Measurements from ENCODE around the gene TXN. TPM values are rescaled to one million over a fixed set of nuclear protein-coding genes. Genes with fewer than 3 reads are reported as not detected.
"Not testable (repeated sequence)": the region's sequence is repeated elsewhere in the genome, so short reads cannot be mapped to it uniquely, and the experiment has no call there.

TXN gene
- total RNA-seq, 1 donor from 2014 or later = 66.0 TPM

DNA sequence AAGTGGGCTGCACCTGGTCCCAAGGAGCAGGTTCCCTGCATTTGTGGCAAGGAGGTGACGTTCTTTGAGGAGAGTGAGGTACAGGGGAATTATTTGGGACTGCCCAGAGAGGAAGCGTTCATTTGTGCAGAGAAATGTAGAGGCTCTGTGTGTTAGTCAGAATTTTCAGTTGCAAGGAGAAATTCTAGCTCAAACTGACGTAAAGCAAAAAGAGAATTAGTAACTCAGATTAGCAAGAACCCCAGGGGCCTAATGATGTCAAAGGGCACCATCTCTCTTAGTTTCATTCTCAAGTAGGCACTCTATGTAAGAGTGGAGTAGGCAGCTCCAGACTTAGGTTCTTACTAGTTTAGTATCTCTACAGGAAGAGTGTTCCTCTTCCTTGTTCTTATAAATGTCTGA lies 2.4 kb upstream of the TXN start:
- no peak for ATAC-seq
- DNase-seq = no peak
- intact Hi-C loops (cut with micrococcal nuclease) = no loop called here

DNA sequence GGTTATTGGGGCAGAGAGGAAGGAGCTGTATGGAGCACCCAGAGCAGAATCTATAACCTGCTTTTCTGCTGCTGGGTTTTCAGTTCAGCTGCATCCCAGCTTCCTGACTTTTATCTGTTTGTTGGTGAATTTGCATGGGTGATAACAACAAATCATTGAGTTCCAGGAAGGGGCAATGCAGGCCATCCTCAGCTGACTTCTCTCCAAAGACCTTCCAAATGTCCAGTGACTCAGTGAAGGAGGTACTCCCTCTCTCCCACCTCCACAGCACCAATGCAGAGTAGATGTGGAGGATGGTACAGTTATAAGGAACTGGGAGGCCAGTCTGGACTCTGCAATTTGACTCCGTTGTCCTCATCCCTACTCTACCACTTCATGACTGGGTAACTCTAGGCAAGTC lies 1.6 kb upstream of the TXN start:
- ATAC-seq (no peak), DNase-seq (no peak)
- intact Hi-C loops (cut with micrococcal nuclease) = no loop called here

DNA sequence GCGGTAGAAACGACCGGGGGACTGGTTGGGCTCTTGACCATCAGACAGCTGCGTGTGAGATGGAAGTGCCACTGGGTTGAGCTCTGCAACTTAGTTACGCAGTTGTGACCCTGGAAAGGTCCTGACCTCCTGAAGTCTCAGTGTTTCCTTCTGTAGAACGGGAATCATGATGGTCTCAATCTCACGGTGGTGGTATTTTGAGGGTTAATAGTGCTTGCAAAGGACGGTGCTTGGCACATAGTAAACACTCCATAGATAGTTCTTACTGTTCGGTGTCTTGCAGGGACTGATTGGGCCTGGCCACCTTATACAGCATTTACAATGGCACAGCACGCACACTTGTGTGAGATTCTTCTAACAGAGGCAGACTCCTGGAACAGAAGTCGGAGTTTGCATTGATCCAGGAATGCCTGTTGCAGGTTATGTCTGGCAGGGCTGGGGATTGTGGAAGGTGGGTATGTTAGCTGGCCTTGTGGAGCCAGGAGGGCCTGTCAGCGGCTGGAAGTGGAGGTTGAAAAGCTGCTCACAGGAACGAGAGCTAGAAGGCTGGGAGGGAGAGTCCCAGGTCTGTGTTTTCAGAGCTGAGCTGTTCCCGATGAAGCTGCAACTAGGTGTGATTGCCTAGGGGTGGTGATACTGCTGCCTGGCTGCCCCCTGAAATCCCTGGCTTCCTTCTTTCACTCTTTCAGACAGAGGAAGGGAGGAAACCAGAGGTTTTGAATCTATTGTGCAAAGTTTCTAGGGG lies 962 bp upstream of the TXN start:
- intact Hi-C loops (cut with micrococcal nuclease) = no loop called here
- peak; percentile 71 for DNase-seq
- peak; percentile 55 for ATAC-seq

DNA sequence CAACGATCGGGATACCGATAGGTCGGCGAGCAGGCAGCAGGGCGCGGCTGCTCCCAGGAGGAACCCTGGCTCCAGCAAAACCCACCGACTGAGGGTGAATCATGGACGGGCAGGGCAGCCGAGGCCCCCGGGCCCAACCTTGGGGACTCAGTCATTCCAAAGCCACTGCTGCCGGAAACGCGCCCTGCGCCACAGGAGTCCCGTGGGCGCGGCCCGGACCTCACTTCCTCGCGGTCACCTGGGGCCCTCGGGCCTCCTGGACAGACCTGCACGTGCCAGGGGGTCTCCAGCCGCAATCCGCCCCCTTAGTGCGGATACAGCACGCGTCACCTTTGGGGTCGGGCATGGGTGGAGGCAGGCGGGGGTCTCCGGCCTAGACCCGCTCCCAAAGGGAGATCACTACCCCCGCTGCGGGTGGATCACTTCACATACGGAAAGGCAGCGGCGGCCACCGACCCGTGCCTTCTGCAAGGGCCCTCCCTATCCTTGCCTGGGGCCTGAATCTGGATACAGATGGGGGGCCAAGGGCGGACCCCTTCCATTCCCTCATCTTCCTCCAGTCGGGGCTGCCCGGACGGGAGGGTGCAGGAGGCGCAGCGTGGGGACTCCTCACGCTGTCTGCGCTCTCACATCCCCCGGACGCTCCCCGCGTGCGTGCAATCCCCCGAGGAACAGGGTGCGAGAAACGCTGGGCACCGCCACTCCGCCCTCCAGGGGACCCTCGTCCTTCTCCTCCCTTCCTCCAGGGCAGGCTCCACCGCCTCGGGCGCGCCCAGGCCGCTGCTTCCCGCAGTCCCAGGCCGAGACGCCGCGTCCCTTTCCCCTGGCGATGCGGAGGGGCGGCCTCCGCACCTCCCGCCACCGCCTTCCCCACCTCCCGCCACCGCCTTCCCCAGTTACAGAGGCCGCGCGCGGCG lies 586 bp downstream of the TXN start:
- peak; percentile 71 for DNase-seq
- ATAC-seq = peak; percentile 41
- intact Hi-C loops (cut with micrococcal nuclease) = no loop called here

DNA sequence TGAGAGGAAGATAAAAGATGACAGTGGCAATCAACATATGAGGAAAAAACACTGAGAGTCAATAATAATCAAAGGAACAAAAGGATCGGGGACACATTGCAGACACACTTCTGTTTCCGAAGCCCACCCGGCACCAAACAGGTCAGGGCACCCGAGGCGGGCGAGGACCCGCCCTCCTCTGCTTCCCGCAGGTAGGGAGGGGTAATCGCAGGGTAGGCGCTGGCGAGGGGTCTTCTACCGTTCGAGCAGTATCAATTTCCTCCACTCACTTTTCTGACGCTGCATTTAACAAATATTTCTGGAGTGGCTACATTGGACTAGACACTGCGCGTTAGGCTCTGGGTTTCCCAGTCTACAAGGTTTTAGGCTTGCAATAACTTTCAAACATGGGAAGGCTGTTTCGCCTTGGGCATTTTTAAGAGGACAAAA lies 1.3 kb downstream of the TXN start:
- ATAC-seq (no peak), DNase-seq (no peak)
- intact Hi-C loops (cut with micrococcal nuclease) = no loop called here

DNA sequence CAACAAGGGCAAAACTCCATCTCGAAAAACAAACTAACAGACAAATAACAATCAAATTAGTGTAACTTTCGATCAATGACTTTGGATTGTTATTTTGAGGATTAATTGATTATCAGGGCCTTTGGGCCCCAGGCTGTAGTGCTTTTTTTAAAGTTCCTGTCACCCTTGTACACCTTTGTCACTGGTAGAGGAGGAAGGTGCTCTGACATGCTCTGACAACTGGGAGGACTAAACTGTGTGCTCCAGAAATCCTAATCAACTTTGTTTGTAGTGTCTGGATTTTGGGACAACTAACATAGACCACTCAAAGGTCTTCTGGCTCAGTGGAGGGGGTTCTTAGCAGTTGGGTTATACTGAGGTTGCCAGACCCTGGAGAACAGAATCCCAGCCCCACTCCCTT lies 1.8 kb downstream of the TXN start:
- intact Hi-C loops (cut with micrococcal nuclease) = no loop called here
- no peak for ATAC-seq
- no peak for DNase-seq

DNA sequence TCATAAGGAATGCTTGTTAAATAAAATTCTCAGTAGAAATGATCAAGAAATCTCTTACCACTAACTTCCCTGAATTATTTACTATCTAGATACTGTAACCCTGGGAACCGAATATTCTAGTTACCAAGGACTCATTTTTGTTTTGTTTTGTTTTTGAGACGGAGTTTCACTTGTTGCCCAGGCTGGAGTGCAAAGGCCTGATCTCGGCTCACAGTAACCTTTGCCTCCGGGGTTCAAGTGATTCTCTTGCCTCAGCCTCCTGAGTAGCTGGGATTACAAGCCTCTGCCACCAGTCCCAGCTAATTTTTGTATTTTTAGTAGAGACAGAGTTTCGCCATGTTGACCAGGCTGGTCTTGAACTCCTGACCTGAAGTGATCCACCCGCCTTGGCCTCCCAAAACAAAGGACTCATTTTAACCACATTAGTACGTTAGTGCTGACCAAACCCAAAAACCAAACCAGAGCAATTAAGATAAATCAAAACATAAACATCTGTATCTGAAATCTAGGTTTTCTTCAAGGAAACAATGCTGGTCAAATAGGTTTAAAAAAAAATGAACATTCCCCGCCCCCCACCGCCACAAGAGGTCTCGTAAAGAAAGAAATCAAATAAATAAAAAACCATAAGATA lies 3.7 kb downstream of the TXN start:
- no peak for ATAC-seq
- intact Hi-C loops (cut with micrococcal nuclease) = no loop called here

DNA sequence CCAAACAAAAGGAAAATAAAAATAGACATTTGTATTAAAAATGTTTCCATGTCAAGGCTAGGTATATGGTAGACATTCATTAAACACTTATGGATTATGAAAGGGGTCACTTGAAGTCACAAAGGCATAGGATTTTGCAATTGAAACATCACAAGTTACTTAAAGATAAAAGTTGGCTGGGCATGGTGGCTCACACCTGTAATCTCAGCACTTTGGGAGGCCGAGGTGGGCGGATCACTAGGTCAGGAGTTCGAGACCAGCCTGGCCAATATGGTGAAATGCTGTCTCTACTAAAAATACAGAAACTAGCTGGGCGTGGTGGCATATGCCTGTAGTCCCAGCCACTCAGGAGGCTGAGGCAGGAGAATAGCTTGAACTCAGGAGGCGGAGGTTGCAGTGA lies 4.5 kb downstream of the TXN start:
- ATAC-seq; intact Hi-C loops (cut with micrococcal nuclease); DNase-seq: not testable (repeated sequence)

More for the DNA sequence above, 3.7 kb downstream of the TXN start:
- DNase-seq = no peak

DNA sequence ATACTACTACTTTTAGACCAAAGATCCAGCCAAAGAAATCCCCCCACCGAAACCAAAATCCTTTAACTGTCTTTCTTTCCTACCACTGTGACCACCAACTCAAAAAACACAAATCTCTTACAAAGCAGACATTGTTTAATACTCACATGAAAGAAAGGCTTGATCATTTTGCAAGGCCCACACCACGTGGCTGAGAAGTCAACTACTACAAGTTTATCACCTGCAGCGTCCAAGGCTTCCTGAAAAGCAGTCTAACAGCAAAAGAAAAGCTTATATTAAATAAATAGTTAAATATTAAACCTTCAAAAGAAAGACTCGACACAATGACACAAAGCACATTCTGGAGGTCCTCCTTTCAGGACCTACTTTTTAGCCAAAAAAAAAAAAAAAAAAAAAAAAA lies 5.1 kb downstream of the TXN start:
- DNase-seq (no peak), ATAC-seq (no peak)
- intact Hi-C loops (cut with micrococcal nuclease) = no loop called here

DNA sequence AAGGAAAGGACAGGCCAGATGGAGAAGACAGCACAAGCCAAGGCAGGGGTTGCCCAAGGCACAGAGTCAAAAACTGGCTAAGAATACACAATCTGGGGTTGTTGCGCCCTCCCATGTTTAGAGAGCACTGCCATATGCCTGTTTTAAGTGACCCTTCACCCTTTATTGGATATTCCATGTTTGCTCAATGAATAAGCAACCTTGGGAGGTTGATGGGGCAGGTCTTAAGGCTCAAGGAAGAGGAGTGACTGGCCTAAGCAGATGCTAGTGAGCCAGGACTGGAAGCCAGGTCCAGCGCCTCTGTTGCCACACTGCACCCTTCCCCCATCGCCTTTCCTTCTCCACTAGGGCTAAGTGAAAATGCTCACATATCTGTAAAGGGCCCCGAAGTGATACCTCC lies 6.7 kb downstream of the TXN start:
- intact Hi-C loops (cut with micrococcal nuclease) = no loop called here
- no peak for ATAC-seq
- no peak for DNase-seq

DNA sequence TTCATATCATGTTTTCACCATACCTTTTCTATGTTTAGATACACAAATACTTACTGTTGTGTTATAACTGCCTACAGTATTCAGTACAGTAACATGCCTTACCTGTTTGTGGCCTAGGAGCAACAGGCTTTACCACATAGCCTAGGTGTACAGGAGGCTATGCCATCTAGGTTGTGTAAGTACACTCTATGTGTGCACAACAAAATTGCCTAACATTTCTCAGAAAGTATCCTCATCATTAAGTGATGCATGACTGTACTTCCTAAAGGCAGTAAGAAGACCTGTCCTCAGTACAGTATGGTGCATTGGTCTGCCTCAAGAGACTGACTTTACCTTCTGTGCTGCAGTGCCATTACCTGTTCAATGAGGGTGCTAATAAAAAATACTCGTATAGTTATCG lies 7.9 kb downstream of the TXN start:
- intact Hi-C loops (cut with micrococcal nuclease) = no loop called here
- ATAC-seq = no peak
- DNase-seq = no peak

DNA sequence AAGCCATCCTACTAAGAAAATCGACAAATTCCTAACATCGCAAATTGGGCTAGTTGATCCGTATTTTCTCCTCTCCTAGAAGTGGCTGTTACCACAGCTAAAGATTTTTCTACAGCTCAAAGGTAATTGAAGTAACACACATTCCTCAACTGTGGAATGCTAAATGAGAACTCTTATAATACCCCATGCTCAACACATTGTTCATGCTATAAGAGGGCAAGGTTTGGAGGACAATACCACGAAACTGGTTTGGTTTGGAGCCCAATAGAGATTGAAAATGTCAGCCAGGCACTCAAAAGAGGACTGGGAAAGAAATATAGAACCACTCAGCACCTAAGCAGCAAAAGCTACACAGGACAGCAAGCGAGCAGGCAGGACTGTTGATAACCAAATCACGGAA lies 10.1 kb downstream of the TXN start:
- no peak for ATAC-seq
- no peak for DNase-seq
- intact Hi-C loops (cut with micrococcal nuclease) = no loop called here

DNA sequence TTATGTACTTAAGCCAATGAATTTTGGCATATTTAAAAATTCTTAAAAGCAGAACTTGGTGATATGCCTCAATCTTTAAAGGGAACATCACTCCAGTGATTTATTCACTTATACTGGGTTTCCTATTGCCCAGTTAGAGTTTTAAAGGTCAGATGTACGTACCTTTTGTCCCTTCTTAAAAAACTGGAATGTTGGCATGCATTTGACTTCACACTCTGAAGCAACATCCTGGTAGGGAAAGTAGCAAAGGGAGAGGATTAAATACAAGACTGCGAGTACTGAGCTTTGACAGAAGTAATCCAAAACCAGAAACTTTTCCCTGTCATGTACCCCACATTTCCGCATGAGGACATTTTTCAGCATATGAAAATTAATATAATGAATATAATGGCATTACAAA lies 11.7 kb downstream of the TXN start:
- intact Hi-C loops (cut with micrococcal nuclease) = no loop called here
- DNase-seq (no peak), ATAC-seq (no peak)

DNA sequence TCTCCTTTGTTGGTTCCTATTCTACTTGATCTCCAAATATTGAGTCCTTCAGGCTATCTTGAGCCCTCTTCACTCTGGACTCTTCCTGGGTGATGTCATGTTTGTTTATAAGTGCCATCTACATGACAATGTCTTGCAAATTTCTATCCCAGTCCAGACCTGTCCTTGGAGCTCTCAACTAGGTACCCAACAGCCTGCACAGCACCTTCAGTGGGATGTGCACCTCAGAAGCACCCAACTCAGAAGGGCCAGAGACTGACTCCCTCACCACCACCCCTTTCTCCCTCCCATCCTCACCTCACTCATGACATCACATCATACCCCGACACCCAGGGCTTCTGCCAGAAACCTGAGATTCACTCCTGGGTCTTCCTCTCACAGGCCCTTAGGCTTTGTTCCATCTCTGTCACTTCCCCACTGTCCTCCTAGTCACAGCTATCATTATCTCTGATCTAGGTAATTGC lies 14.4 kb downstream of the TXN start:
- intact Hi-C loops (cut with micrococcal nuclease) = no loop called here
- DNase-seq (no peak), ATAC-seq (no peak)

DNA sequence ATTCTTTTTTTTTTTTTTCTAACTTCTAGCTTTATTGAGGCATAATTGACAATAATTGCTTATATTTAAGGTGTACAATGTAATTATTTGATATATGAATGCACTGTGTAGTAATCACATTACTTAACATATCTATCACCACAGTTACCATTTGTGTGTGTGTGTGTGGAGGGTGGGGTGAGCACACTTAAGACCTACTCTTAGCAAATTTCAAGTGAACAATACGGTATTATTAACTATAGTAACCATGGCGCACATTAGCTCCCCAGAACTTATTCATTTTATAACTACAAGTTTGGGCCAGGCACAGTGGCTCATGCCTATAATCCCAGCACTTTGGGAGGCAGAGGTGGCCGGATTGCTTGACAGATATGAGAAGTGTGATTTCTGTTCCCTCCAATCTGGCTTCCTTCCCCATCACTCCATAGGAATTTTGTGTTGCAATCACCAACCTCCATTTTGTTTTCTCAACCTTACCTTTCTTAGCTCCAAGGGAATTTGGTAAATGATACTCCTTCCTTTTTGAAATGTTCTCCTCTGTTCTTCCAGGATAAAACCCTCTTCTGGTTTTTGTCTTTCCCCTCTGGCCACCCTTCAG lies 14.9 kb downstream of the TXN start:
- DNase-seq (no peak), ATAC-seq (no peak)
- intact Hi-C loops (cut with micrococcal nuclease) = no loop called here

DNA sequence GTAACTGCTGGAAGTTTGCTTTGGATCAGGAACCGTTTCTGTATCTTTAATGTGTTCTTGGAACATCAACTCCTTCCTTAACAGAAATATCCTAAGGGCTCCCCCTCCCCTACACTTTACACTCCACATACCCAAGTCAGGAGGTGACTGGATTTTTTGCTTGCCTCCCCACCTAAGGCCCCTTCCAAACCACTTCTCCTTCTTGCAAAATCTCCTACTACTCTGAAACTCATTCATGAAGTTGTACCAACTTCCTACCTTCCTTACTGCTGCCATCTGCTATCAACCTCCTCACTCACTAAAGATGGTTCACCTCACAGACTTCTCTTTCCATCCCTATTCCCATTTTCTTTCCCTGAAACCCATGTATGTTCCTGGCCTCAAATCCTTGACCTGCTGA lies 16.1 kb downstream of the TXN start:
- no peak for ATAC-seq
- no peak for DNase-seq
- intact Hi-C loops (cut with micrococcal nuclease) = no loop called here

DNA sequence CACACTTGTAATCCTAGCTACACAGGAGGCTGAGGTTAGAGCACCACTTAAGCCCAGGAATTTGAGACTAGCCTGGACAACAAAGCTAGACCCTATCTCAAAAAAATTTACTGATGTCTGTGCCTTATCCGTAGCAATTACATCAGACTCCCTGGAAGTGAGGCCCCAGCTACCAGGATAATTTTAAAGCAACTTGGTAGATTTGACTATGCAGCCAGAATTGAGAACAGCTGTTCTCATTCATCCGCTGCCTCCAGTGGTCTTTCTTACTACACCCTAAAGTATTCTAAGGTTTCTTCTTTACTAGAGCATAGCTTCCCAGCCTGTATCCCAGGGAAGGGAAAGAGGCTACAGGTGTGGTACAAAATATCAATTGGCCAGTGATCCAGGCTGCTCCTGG lies 28.0 kb downstream of the TXN start:
- DNase-seq = no peak
- intact Hi-C loops (cut with micrococcal nuclease) = no loop called here
- ATAC-seq = no peak

DNA sequence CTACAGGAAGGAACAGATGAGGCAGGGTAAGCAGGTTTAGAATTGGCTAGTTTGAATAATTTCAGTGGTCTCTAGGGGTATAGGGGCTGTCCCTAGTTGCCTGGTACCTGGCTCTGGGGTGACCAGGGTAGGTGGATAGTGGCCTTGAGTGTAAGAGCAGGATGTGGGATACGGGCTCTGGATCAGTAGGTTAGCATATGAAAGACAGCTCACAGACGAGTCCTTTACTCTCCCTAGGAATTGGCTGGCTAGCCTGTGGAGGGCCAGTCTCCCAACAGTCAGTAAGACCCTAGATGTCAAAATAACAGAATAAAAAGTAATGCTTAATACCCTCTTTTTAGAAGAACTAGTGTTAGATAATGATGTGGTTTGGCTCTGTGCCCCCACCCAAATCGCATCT lies 31.7 kb downstream of the TXN start:
- ATAC-seq = no peak
- intact Hi-C loops (cut with micrococcal nuclease) = no loop called here
- no peak for DNase-seq

DNA sequence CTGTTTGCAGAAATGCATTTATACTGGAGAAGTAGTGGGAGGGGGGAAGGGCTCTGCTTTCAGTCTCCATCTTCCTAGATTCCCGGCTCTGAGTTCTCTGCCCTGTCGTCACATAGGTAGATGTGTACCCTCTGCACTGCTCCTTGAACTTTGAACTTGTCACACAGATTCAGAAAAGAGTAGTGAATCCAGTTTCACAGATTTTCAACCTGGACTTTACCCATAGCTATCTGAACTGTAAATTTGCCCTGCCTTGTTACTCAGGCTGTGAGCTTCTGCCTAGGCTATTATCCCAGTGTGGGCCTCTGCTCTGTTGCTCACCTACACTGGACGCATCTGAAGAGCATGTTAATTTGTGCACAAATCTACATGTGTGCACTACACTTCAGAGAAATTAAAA lies 35.5 kb downstream of the TXN start:
- intact Hi-C loops (cut with micrococcal nuclease) = no loop called here
- ATAC-seq (no peak), DNase-seq (no peak)

DNA sequence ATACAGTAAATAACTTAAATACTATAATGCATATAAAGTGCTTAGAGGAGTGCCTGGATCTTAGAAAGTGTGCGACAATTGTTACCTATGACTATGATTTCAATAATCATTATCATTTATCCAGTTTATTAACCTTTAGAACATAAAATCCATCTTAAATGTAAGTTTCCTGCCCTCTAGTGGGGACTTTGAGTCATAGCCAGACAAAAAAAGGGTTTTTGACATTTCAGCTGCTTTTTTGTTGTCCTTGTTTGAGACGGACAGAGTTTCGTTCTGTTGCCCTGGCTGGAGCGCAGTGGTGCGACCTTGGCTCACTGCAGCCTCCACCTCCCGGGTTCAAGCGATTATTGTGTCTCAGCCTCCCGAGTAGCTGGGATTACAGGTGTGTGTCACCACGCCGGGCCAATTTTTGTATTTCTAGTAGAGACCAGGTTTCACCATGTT lies 38.6 kb downstream of the TXN start:
- intact Hi-C loops (cut with micrococcal nuclease) = no loop called here
- DNase-seq = no peak
- ATAC-seq = no peak

All from left ventricle myocardium superior (tissue), 1 donor.